OCI-LY1 (cell line): ENCODE measurements around the gene CHMP5.

Experiments
- CTCF ChIP-seq: fragments of 200-600 bp; sonication (generic), shearing (Covaris generic); IDR thresholded peaks from 2 replicates; pipeline ENCODE4 v1.5.1; 2017; ENCODE audit warnings: mild to moderate bottlenecking, antibody characterized with exemption, low read length, moderate library complexity, mixed read lengths
- EZH2 ChIP-seq: fragments of 200-600 bp; sonication (generic), shearing (Covaris generic); IDR thresholded peaks from 2 replicates; pipeline ENCODE4 v1.8.0; 2017; ENCODE audit warnings: borderline replicate concordance, mixed run types, mild to moderate bottlenecking, antibody characterized with exemption, low read length, moderate library complexity, mixed read lengths

DNA sequence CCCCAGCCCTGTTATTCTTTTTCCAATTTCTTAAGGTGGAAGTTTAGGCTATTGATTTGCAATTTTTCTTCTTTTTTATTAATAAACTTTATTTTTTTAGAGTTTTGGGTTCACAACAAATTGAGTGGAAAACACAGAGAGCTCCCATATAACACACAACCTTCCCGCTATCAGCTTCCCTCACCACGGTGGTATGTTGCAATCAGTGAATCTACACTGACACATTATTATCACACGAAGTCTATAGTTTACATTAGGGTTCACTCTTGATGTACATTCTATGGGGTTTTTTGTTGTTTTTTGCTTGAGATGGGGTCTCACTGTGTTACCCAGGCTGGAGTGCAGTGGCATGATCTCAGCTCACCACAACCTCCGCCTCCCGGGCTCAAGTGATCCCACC is 20.7 kb downstream of the CHMP5 start:
- TF ChIP-seq EZH2 = no peak
- TF ChIP-seq CTCF = no peak
